Measurements from ENCODE around the gene SHF.
A peak's percentile ranks its signal among the peaks of the same experiment; 100 is the strongest.
"Not testable (repeated sequence)": the region's sequence is repeated elsewhere in the genome, so short reads cannot be mapped to it uniquely, and the experiment has no call there.

Gene SHF

GRCh38 chr15:45143946-45144345 is 43.8 kb downstream of the SHF start:
- no peak for DNase-seq

GRCh38 chr15:45143056-45143455 is 44.7 kb downstream of the SHF start:
- no peak for DNase-seq

GRCh38 chr15:45141386-45141785 is 46.4 kb downstream of the SHF start:
- DNase-seq, result no peak

- no peak for DNase-seq
Observed at GRCh38 chr15:45140557-45141250, 47.1 kb downstream of the SHF start.

GRCh38 chr15:45139770-45140169 is 48.0 kb downstream of the SHF start:
- DNase-seq, result no peak

GRCh38 chr15:45138814-45139765 is 48.7 kb downstream of the SHF start:
- no peak for DNase-seq

GRCh38 chr15:45137703-45138102 is 50.1 kb downstream of the SHF start:
- DNase-seq, result no peak

GRCh38 chr15:45136378-45136764 is 51.4 kb downstream of the SHF start:
- no peak for DNase-seq

GRCh38 chr15:45135705-45136377 is 51.9 kb downstream of the SHF start:
- DNase-seq, result not testable (repeated sequence)

- no peak for DNase-seq
Observed at GRCh38 chr15:45134682-45135604, 52.8 kb downstream of the SHF start.

GRCh38 chr15:45134046-45134445 is 53.7 kb downstream of the SHF start:
- DNase-seq, result no peak

GRCh38 chr15:45133561-45133920 is 54.2 kb downstream of the SHF start:
- no peak for DNase-seq

- DNase-seq, result no peak
Observed at GRCh38 chr15:45132844-45133560, 54.8 kb downstream of the SHF start.

- no peak for DNase-seq
Observed at GRCh38 chr15:45131510-45131909, 56.3 kb downstream of the SHF start.

GRCh38 chr15:45130291-45131000 is 57.3 kb downstream of the SHF start:
- no peak for DNase-seq

- no peak for DNase-seq
Observed at GRCh38 chr15:45129651-45130129, 58.1 kb downstream of the SHF start, which contains the start of the genes DUOX1 and DUOXA1. Gene DUOX1 (plus strand): TSS chr15:45129994. CDS start chr15:45131967, 1,973 bp downstream. Gene DUOXA1 (minus strand): TSS chr15:45129879. CDS start chr15:45123014, 6,865 bp downstream.

- DNase-seq, result no peak
Observed at GRCh38 chr15:45128971-45129639, 58.7 kb downstream of the SHF start.

- peak; percentile 28 for DNase-seq
Observed at GRCh38 chr15:45126535-45127158, 61.1 kb downstream of the SHF start.

- no peak for DNase-seq
Observed at GRCh38 chr15:45123397-45123796, 64.4 kb downstream of the SHF start.

GRCh38 chr15:45122719-45123118 is 65.0 kb downstream of the SHF start:
- DNase-seq, result no peak
